Progenitor cell of endocrine pancreas (in vitro differentiated cells): ENCODE results near the gene HTR6. TPM values are rescaled to one million over a fixed set of nuclear protein-coding genes. Genes with fewer than 3 reads are reported as not detected.

Experiments
- DNase-seq: peaks from one replicate; pipeline ENCODE4 v3.0.0; 2021; ENCODE audit warnings: low spot score; ENCODE audit not compliant: unreplicated experiment
- H3K27ac Mint-ChIP-seq: 2 replicates; pipeline ENCODE4 v1.8.0; 2021; ENCODE audit warnings: mild to moderate bottlenecking, moderate library complexity, mixed read lengths
- H3K27me3 Mint-ChIP-seq: 2 replicates; pipeline ENCODE4 v1.8.0; 2021; ENCODE audit warnings: mixed read lengths
- H3K36me3 Mint-ChIP-seq: 2 replicates; pipeline ENCODE4 v1.8.0; 2022; ENCODE audit warnings: mixed read lengths; ENCODE audit not compliant: insufficient read depth
- H3K4me1 Mint-ChIP-seq: 2 replicates; pipeline ENCODE4 v1.8.0; 2021; ENCODE audit warnings: low read depth, mixed read lengths
- H3K4me3 Mint-ChIP-seq: 2 replicates; pipeline ENCODE4 v1.8.0; 2021; ENCODE audit warnings: low read depth, mild to moderate bottlenecking, moderate library complexity, mixed read lengths
- H3K9me3 Mint-ChIP-seq: 2 replicates; pipeline ENCODE4 v1.8.0; 2021; ENCODE audit warnings: low read depth, mixed read lengths
- total RNA-seq: library from RNA; stranded (reverse); gene quantifications from 2 replicates; pipeline ENCODE4 v1.2.1, GENCODE V29; 2021
- TF ChIP-seq, protein P1 (sequence below): fragments of 200-600 bp; sonication (generic); IDR thresholded peaks from one replicate; pipeline ENCODE4 v1.5.0; 2021; ENCODE audit warnings: antibody characterized with exemption, mild to moderate bottlenecking; ENCODE audit not compliant: unreplicated experiment

Gene HTR6
- total RNA-seq, 1 donor from 2014 or later, result not detected

DNA sequence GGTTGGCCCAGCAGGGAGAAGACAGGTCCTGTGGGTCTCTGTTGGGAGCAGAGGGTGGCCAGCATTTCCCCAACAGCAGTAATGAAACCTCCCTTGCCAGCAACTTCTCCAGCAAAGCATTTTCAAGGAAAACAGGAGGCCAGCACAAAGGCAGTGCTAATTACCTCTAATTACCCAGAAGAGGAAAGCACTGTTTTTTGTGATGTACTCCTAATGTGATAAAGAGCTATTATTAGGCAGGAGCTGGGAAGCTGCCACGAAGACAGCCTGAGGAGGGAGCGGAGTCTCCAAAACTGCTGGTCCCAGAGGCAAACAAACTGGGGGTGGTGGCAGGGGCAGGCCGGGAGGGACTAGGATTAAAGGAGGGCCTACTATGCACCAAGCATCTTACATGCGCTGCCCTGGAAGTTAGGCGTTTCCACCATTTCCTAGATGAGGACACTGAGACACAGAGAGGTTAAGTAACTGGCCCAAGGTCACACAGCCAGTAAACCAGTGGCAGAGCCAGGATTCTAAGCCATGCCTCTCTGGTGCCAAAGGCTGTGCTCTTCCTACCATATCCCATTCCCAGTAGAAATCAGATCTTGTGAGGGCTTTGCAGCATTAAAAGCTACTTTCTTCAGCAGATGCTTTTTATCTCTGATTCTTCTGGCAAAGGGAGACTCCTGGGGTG, 24.5 kb downstream of the HTR6 start:
- peaks cover 3% of the 10 kb centered on the region for H3K36me3 Mint-ChIP-seq
- H3K4me3 Mint-ChIP-seq, result no peak overlapping the region
- no peak overlapping the region for H3K27ac Mint-ChIP-seq
- H3K9me3 Mint-ChIP-seq, result no peaks in the 10 kb centered on the region
- TF ChIP-seq, protein P1, sequence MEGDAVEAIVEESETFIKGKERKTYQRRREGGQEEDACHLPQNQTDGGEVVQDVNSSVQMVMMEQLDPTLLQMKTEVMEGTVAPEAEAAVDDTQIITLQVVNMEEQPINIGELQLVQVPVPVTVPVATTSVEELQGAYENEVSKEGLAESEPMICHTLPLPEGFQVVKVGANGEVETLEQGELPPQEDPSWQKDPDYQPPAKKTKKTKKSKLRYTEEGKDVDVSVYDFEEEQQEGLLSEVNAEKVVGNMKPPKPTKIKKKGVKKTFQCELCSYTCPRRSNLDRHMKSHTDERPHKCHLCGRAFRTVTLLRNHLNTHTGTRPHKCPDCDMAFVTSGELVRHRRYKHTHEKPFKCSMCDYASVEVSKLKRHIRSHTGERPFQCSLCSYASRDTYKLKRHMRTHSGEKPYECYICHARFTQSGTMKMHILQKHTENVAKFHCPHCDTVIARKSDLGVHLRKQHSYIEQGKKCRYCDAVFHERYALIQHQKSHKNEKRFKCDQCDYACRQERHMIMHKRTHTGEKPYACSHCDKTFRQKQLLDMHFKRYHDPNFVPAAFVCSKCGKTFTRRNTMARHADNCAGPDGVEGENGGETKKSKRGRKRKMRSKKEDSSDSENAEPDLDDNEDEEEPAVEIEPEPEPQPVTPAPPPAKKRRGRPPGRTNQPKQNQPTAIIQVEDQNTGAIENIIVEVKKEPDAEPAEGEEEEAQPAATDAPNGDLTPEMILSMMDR, result no peak
- H3K4me1 Mint-ChIP-seq, result no peaks in the 10 kb centered on the region
- no peaks in the 10 kb centered on the region for H3K27me3 Mint-ChIP-seq
- no peak for DNase-seq

DNA sequence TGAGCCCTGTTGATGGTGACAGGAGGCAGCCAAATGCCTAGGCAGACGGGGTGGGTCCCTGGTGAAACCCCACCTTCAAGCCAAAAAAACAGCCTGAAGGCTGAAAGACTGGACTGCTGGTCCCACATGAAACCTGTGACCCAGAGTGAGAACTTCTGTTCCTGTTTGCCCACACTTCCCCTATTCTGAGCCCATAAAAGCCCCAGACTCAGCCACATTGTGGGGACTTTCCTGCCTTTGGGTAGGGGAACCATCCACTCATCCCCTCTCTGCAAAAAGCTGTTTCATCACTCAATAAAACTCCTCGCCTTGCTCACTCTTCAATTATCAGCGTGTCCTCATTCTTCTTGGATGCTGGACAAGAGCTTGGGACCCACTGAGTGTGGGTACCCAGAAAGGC, 25.2 kb downstream of the HTR6 start:
- H3K4me3 Mint-ChIP-seq, result no peak overlapping the region
- peaks cover 3% of the 10 kb centered on the region for H3K36me3 Mint-ChIP-seq
- H3K4me1 Mint-ChIP-seq, result no peaks in the 10 kb centered on the region
- no peaks in the 10 kb centered on the region for H3K27me3 Mint-ChIP-seq
- TF ChIP-seq, protein P1, result no peak
- DNase-seq, result no peak
- H3K9me3 Mint-ChIP-seq, result no peaks in the 10 kb centered on the region
- no peak overlapping the region for H3K27ac Mint-ChIP-seq

GRCh38 chr1:19690342-19690741, 25.7 kb downstream of the HTR6 start:
- H3K4me3 Mint-ChIP-seq, result no peak overlapping the region
- no peaks in the 10 kb centered on the region for H3K27me3 Mint-ChIP-seq
- TF ChIP-seq, protein P1, result no peak
- no peaks in the 10 kb centered on the region for H3K4me1 Mint-ChIP-seq
- H3K27ac Mint-ChIP-seq, result no peak overlapping the region
- peaks cover 3% of the 10 kb centered on the region for H3K36me3 Mint-ChIP-seq
- no peak for DNase-seq
- H3K9me3 Mint-ChIP-seq, result no peaks in the 10 kb centered on the region

GRCh38 chr1:19694298-19694697, 29.6 kb downstream of the HTR6 start:
- Mint-ChIP-seq H3K36me3 (peaks cover 2% of the 10 kb centered on the region), H3K27ac (no peak overlapping the region), H3K27me3 (no peaks in the 10 kb centered on the region), H3K4me3 (no peak overlapping the region), H3K9me3 (no peaks in the 10 kb centered on the region), H3K4me1 (no peaks in the 10 kb centered on the region)
- DNase-seq, result no peak
- TF ChIP-seq, protein P1, result no peak

DNA sequence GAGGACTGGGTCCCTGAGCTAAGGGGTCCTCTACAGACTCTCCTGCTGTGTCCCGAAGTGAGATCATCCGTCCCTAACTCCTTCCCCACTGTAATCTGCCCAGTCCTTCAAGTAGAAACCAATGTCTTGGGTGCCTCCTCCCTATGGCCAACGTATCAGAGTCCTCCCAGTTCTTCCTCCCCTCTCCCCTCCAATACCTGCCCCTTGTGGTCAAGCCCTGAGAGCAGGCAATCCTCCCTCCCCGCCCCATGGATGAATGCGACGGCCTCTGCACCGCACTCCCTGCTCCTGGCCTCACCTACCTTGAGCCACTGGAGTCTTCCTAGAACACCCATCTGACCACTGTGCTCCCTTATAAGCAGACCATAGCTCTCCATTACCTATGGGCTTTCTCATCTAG, 31.1 kb downstream of the HTR6 start:
- peaks cover 2% of the 10 kb centered on the region for H3K4me1 Mint-ChIP-seq
- no peak for DNase-seq
- no peaks in the 10 kb centered on the region for H3K27me3 Mint-ChIP-seq
- H3K4me3 Mint-ChIP-seq, result no peak overlapping the region
- no peaks in the 10 kb centered on the region for H3K9me3 Mint-ChIP-seq
- no peak overlapping the region for H3K27ac Mint-ChIP-seq
- TF ChIP-seq, protein P1, result no peak
- peaks cover 2% of the 10 kb centered on the region for H3K36me3 Mint-ChIP-seq
